Prostate gland (tissue), 2 donors: ENCODE results near the gene TIMP4. TPM values are rescaled to one million over a fixed set of nuclear protein-coding genes. Genes with fewer than 3 reads are reported as not detected.

Experiments
- total RNA-seq, 2 donors: library from RNA; depleted of rRNA; stranded (reverse); fragments of >200 nt; gene quantifications; one replicate each; pipeline ENCODE4 v1.1.0, GENCODE V29; 2016

The TIMP4 gene
- total RNA-seq, 2 donors from 2014 or later = 5.6 to 9.7 TPM

Other genes with a start within 250 kb of the TIMP4 start
- 10 to 100 TPM in 1 of 2 donors, 1 to 10 TPM in 1; 3.0 to 13.2 TPM for gene SYN2, start 154.5 kb downstream of the TIMP4 start, total RNA-seq
- gene PPARG, start 130.2 kb upstream of the TIMP4 start, total RNA-seq = 10 to 100 TPM in 1 of 2 donors, 1 to 10 TPM in 1; 7.0 to 12.9 TPM